Activated CD8-positive, alpha-beta memory T cell treated with anti-CD3 and anti-CD28 coated beads, Interleukin-2, amount 50 U/mL, for 24 hours (primary cell): ENCODE measurements around the gene PURA.

Experiments used
- DNase-seq: peaks from one replicate; pipeline ENCODE4 v3.0.0-alpha.2; 2020; ENCODE audit errors: extremely low read depth

Gene PURA

GRCh38 chr5:140159014-140159927 is 45.4 kb downstream of the PURA start:
- no peak for DNase-seq

- DNase-seq: no peak
Observed at GRCh38 chr5:140162275-140162674, 48.4 kb downstream of the PURA start.

- no peak for DNase-seq
Observed at GRCh38 chr5:140162781-140163180, 48.9 kb downstream of the PURA start.

- no peak for DNase-seq
Observed at GRCh38 chr5:140165101-140165922, 51.4 kb downstream of the PURA start.

GRCh38 chr5:140165923-140166270 is 52.0 kb downstream of the PURA start:
- no peak for DNase-seq

GRCh38 chr5:140166911-140167310 is 53.0 kb downstream of the PURA start:
- DNase-seq: no peak

GRCh38 chr5:140168371-140168770 is 54.5 kb downstream of the PURA start:
- no peak for DNase-seq

- DNase-seq: no peak
Observed at GRCh38 chr5:140169410-140169809, 55.5 kb downstream of the PURA start.

- no peak for DNase-seq
Observed at GRCh38 chr5:140172483-140172882, 58.6 kb downstream of the PURA start.

- no peak for DNase-seq
Observed at GRCh38 chr5:140174014-140174413, 60.1 kb downstream of the PURA start.

- peak; percentile 76 for DNase-seq
Observed at GRCh38 chr5:140174465-140175366, 60.8 kb downstream of the PURA start, which contains the start of gene CYSTM1. TSS of gene CYSTM1 (plus strand) at chr5:140175188. CDS start at chr5:140194466, 19,278 bp downstream.
